ENCODE measurements around the gene SCN8A. TPM values are rescaled to one million over a fixed set of nuclear protein-coding genes. Genes with fewer than 3 reads are reported as not detected.

Gene SCN8A
- total and polyA plus RNA-seq, 12 donors = 0.01 to 1.6 (median 0.35) TPM; not detected in 1

- 97 to 98% methylated on average over 2 of the region's 2 CpGs for WGBS, 2 donors
- intact Hi-C loops (cut with DNase I) = no loop called here
- no peaks in the 10 kb centered on the region for H3K36me3 ChIP-seq
- H3K27me3 ChIP-seq = no peaks in the 10 kb centered on the region
- DNase-seq (no peak), ATAC-seq (no peak)
- TF ChIP-seq CTCF (IDR thresholded peaks at IDR 0.05) = no peak
- no peak overlapping the region for H3K4me3 ChIP-seq
- no peak overlapping the region for H3K27ac ChIP-seq
- no peaks in the 10 kb centered on the region for H3K4me1 ChIP-seq
- H3K9me3 ChIP-seq = no peaks in the 10 kb centered on the region
Measured at GRCh38 chr12:51667269-51667668, 76.2 kb downstream of the SCN8A start.

- TF ChIP-seq CTCF (IDR thresholded peaks at IDR 0.05) = no peak
- no peaks in the 10 kb centered on the region for H3K36me3 ChIP-seq
- 84 to 87% methylated on average over 2 of the region's 2 CpGs for WGBS, 2 donors
- H3K4me3 ChIP-seq = no peak overlapping the region
- H3K4me1 ChIP-seq = no peaks in the 10 kb centered on the region
- H3K9me3 ChIP-seq = no peaks in the 10 kb centered on the region
- H3K27me3 ChIP-seq = peaks cover 0 to 4% (median 0%) of the 10 kb centered on the region in 7 donors
- no peak for ATAC-seq
- H3K27ac ChIP-seq = no peak overlapping the region
- intact Hi-C loops (cut with DNase I) = no loop called here
- DNase-seq = no peak
Measured at GRCh38 chr12:51669271-51669670, 78.2 kb downstream of the SCN8A start.

DNA sequence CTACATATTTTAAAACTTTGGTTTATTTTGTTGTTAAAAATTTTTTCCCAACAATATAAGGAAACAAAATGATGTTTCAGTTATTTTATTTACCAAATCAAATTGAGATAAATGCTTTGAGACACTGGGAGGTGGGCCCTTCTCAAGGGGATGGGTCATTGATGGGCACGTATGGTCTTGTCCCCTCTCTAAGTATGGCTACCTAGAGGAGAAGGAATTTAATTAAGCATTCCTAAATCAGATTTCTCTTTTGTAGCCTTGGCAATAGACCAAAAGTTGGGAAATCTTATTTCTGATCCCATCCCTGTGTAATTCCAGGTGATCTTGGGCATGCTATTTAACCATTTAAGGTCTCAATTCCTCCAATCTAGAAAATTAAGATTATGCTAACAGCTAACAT is 79.0 kb downstream of the SCN8A start:
- Histone ChIP-seq H3K27ac (no peak overlapping the region), H3K9me3 (no peaks in the 10 kb centered on the region), H3K4me3 (no peak overlapping the region), H3K36me3 (no peaks in the 10 kb centered on the region), H3K27me3 (peaks cover 0 to 4% (median 0%) of the 10 kb centered on the region in 7 donors), H3K4me1 (no peaks in the 10 kb centered on the region)
- no peak for ATAC-seq
- DNase-seq = no peak
- TF ChIP-seq CTCF (IDR thresholded peaks at IDR 0.05) = no peak
- intact Hi-C loops (cut with DNase I) = no loop called here
- WGBS, 2 donors = 97 to 98% methylated on average over 1 of the region's 1 CpG

DNA sequence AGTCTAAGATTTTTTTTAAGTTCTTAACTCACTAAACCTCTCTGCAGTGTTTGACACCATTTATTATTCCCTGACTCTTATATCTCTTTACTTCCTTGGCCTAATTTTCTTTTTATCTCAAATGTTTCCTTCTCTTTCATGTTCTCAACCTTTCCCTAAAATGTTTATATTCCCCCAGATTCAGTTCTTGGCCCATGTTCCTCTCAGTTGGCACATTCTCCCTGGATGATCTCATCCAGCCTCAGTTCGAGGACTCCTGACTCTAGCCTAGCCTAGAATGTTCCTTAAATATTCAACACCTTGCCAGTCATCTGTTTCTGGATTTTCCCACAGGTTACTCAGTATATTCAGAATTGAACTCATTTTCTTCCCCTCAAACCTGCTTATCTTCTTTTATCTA is 81.3 kb downstream of the SCN8A start:
- no peak overlapping the region for H3K4me3 ChIP-seq
- intact Hi-C loops (cut with DNase I) = no loop called here
- no peak overlapping the region for H3K27ac ChIP-seq
- WGBS, 2 donors = 29 to 43% methylated on average over 1 of the region's 1 CpG
- no peak for ATAC-seq
- no peaks in the 10 kb centered on the region for H3K36me3 ChIP-seq
- DNase-seq = no peak
- no peaks in the 10 kb centered on the region for H3K4me1 ChIP-seq
- H3K27me3 ChIP-seq = peaks cover 0 to 10% (median 4%) of the 10 kb centered on the region in 7 donors
- no peak for TF ChIP-seq CTCF (IDR thresholded peaks at IDR 0.05)
- H3K9me3 ChIP-seq = no peaks in the 10 kb centered on the region

All from heart right ventricle (tissue), 16 donors.